Gastrocnemius medialis (tissue), 4 donors: ENCODE measurements around the gene GCG. TPM values are rescaled to one million over a fixed set of nuclear protein-coding genes. Genes with fewer than 3 reads are reported as not detected.

Experiments used
- ATAC-seq, 2 donors: fragments of 150-250 bp; one replicate each; pipeline ENCODE4 v1.9.1; 2016
- DNase-seq, 2 donors: peaks; one replicate each; pipeline ENCODE4 v3.0.0-alpha.2; 2019
- H3K27ac ChIP-seq, 4 donors: fragments of 200-600 bp; sonication (generic); 1 replicate in 1 of 4; 2 replicates in 3 of 4; pipeline ENCODE4 v1.5.1; 2016 to 2018; ENCODE audit warnings: mild to moderate bottlenecking in 2 of 4, moderate library complexity in 1 of 4
- H3K27me3 ChIP-seq, 3 donors: fragments of 200-600 bp; sonication (generic) in 2 of 3; 1 replicate in 1 of 3; 2 replicates in 2 of 3; pipeline versions ENCODE4 v1.5.1 to v1.6.0; 2016 to 2019; ENCODE audit warnings: mild to moderate bottlenecking in 1 of 3, moderate library complexity in 1 of 3
- H3K36me3 ChIP-seq, 2 donors: fragments of 200-600 bp; sonication (generic) in 1 of 2; one replicate each; pipeline ENCODE4 v1.5.1; 2017 to 2018
- H3K4me1 ChIP-seq, 2 donors: fragments of 200-600 bp; sonication (generic) in 1 of 2; one replicate each; pipeline ENCODE4 v1.5.1; 2016 to 2017; ENCODE audit warnings: mild to moderate bottlenecking in 2 of 2
- H3K4me3 ChIP-seq, 4 donors: fragments of 200-600 bp; sonication (generic) in 3 of 4; 1 replicate in 1 of 4; 2 replicates in 3 of 4; pipeline ENCODE4 v1.5.1; 2016 to 2019; ENCODE audit warnings: mild to moderate bottlenecking in 2 of 4
- H3K9me3 ChIP-seq, 3 donors: fragments of 200-600 bp; sonication (generic) in 2 of 3; 1 replicate in 1 of 3; 2 replicates in 2 of 3; pipeline ENCODE4 v1.5.1; 2016 to 2019
- CTCF ChIP-seq, 5 experiments: fragments of 450-650 bp in 3 of 5; fragments of 200-600 bp in 2 of 5; sonication (generic) in 2 of 5; IDR thresholded peaks in 4 of 5; conservative IDR thresholded peaks in 1 of 5; 1 replicate in 4 of 5; 2 replicates in 1 of 5; pipeline ENCODE4 v1.5.1; 2016 to 2019; ENCODE audit warnings: antibody characterized with exemption in 5 of 5, mild to moderate bottlenecking in 3 of 5, moderate library complexity in 3 of 5
- POLR2A ChIP-seq, 2 donors: fragments of 450-650 bp; IDR thresholded peaks; one replicate each; pipeline ENCODE4 v1.6.1; 2017; ENCODE audit warnings: antibody characterized with exemption in 2 of 2, mild to moderate bottlenecking in 2 of 2, moderate library complexity in 2 of 2
- in situ Hi-C, 4 donors: fragments of 200-750 bp; cut with MboI; loops; one replicate each; pipeline versions ENCODE4 v1.15.0 to v1.8.0; 2017; ENCODE audit warnings: low sequenced_read_pairs in 4 of 4
- intact Hi-C: fragments of 100-400 bp; cut with DNase I; formaldehyde crosslinking; loops from one replicate; pipeline ENCODE4 v1.15.1; 2023; ENCODE audit warnings: low total_unique reads
- total RNA-seq, 4 donors: library from RNA; depleted of rRNA; stranded (reverse); fragments of >200 nt; gene quantifications; one replicate each; pipeline versions ENCODE4 v1.1.0 to v1.2.3, GENCODE V29; 2016

Gene GCG
- total RNA-seq, 4 donors from 2014 or later: not detected

- H3K36me3 ChIP-seq: no peaks in the 10 kb centered on the region
- TF ChIP-seq POLR2A (IDR thresholded peaks at IDR 0.05) (no peak), CTCF (IDR thresholded peaks at IDR 0.05 in 4 of 5, conservative IDR thresholded peaks at IDR 0.05 in 1 of 5) (no peak)
- H3K4me3 ChIP-seq: no peak overlapping the region
- in situ Hi-C loops: no loop called here
- no peaks in the 10 kb centered on the region for H3K27me3 ChIP-seq
- intact Hi-C loops: no loop called here
- DNase-seq (no peak), ATAC-seq (no peak)
- no peaks in the 10 kb centered on the region for H3K4me1 ChIP-seq
- no peak overlapping the region for H3K27ac ChIP-seq
- H3K9me3 ChIP-seq: no peaks in the 10 kb centered on the region
These were observed 52.2 kb downstream of the GCG start for GRCh38 chr2:162099836-162100235.

Other genes starting within 250 kb of the GCG start
- gene DPP4, start 78.0 kb downstream of the GCG start, total RNA-seq: 1 to 10 TPM; 2.2 to 7.9 (median 3.7) TPM
- 10 to 100 TPM in 1 of 4 donors, 1 to 10 TPM in 2, not detected in 1; 4.8 to 10.1 (median 7.0) TPM for gene FAP, start 91.2 kb upstream of the GCG start, total RNA-seq
- 1 to 10 TPM in 3 of 4 donors, under 1 TPM in 1; 0.97 to 5.4 (median 1.7) TPM for gene IFIH1, start 166.4 kb upstream of the GCG start, total RNA-seq
- gene GCA, start 191.9 kb upstream of the GCG start, total RNA-seq: 10 to 100 TPM in 1 of 4 donors, 1 to 10 TPM in 3; 3.7 to 12.0 (median 6.2) TPM